Stimulated activated CD4-positive, alpha-beta T cell treated with anti-CD3 and anti-CD28 coated beads, Interleukin-1b, Interleukin-23, amount 100 ng/mL, for 1 hour (primary cell): ENCODE data around the gene SLC25A14.
"Not testable (repeated sequence)": the region's sequence is repeated elsewhere in the genome, so short reads cannot be mapped to it uniquely, and the experiment has no call there.

Source experiments
- DNase-seq, 2 donors: peaks; one replicate each; pipeline ENCODE4 v3.0.0-alpha.2; 2020; ENCODE audit warnings: low read depth in 2 of 2

SLC25A14 gene, protein sequence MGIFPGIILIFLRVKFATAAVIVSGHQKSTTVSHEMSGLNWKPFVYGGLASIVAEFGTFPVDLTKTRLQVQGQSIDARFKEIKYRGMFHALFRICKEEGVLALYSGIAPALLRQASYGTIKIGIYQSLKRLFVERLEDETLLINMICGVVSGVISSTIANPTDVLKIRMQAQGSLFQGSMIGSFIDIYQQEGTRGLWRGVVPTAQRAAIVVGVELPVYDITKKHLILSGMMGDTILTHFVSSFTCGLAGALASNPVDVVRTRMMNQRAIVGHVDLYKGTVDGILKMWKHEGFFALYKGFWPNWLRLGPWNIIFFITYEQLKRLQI

DNA sequence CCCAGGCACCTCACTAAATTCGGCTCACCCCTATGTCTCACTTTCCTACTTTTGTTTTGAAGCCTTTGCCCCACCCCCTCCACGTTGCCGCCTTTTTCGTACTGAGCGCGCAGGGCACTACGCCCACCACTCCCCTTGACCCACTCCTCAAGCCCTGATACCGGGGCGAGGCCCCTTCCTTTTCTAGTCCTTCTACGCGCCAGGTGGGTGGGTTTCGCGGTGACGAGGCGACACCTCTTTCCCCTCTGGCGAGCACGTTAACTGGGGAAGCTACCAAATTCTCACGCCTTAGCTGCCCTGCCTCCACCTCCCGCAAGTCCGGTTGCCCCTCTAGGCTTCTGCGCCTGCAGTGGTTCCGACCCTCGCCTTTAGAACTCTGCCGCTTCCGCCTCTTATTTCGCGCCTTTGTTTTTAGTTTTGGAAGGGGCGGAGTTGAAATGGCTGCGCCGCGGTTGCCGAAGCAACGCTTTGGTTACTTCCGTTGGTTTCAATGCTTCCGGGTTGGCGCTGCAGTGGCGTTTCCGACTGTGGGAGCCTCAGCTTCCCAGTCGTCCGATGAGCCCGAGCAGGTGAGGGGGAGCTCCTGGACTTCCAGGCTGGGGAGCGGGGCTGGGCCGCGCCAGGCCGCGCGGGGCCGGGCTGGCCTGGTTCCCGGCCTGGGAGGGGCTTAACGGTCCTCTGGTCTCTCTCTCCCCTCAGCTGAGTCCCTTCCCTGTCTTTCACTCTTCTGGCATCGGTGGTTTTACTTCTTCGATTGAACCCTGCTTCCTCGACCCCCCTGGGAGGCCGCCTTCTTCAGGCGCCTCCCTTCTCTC is at the start of gene SLC25A14:
Gene SLC25A14 (plus strand): TSS at position 512 of the 815 bp plus-strand sequence. CDS start 360 bp downstream, outside the sequence.
- DNase-seq: no peak

DNA sequence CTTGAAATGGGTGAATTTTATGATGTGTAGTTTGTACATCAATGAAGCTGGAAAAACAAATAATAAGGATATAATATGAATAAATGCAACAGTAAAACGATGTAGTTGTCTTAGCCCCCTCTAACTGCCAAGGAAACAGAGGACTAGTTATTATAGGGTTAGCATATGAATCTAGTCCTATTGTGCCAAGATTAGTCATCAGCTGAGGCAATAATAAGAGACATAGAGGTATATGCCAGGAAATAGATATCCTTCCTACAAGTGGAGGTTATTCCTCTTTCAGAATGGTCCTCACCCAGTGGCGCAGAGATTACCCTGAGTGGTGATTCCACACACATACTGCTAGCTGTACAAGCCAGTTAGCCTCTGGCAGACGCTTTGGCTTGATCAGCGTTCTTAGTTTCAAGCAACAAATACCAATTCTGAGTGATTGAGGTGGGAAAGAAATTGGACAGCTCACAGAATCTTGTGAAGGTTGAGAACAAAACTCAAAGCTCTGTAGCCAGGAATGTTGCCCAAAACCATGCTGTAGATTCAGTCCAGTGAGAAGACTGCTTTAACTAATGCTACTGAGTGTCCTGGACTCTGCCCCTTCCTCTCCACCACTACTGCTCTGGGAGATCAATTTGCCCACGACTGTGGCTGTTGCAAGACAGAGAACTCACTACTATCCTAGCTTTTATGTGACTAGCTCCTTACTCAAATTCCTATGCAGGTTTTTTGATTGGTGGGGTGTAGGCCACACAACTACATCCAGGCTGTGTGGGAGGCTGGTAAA is 44.0 kb upstream of the SLC25A14 start:
- no peak for DNase-seq

DNA sequence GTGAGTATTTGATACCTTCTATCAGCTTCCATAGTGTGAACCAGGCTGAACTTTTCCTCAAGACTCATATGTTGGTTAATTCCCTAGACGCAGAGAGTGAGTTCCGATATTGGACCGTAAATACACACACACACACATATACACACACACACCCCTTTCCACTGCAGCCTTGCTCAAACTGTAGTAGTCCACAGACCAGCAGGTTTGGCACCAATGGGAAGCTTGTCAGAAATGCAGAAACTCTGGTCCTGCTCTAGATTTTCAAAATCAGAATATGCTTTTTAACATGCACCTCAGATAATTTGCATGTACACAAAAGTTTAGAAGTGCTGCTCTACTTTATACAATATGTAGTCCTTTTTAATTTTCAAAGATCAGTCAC is 43.4 kb upstream of the SLC25A14 start:
- DNase-seq: no peak

DNA sequence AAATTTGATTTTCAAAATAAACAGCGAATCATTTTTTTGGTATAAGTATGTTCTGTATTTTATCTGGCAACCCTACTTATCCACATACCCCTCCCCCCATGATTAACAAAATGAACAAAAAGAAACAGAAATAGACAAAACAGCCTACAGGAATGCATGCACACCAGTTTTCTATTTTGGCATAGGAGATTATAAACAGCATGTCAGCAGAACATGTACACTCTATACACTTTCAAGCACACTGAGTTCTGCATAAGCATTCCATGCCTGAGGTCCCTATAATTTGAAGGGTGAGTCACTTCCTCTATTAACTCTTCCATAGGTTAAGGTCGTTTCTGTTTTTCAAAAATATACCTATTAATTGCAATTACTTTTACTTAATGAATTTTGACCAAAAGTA is 43.0 kb upstream of the SLC25A14 start:
- DNase-seq: no peak

DNA sequence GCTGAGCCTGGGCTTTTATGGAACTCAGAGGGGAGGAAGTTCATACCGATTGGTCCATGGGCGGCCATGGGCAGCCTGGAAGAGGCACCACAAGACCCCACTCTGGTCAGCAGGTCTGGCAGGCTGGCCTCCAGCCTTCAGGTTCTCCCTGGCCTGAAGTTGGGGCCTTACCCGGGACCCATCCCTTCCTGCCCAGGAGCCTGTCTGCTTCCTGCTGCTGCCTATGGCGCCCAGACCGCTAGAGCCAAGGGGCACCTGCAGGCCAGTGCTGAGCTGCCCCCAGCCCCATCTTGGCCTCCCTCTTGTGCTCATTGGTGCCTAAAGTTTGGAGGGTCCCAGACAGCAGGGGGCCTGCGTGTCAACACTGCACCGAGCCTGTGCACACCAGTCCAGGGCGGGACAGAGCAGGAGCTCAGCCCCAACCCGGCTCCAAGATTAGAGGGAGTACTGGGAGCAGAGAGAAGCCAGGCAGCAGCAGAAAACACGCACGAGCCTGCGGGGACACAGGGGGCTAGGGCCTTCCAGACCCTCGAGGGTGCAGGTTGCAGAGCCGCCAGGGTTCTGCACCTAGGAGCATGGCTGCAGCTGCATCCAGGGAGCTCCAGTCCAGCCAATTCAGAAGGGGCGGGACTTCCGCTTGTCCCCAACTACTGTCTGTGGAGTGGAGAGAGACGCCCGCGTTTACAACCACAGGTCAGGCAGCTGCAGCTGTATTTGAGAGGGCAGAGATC is 40.3 kb upstream of the SLC25A14 start:
- no peak for DNase-seq

DNA sequence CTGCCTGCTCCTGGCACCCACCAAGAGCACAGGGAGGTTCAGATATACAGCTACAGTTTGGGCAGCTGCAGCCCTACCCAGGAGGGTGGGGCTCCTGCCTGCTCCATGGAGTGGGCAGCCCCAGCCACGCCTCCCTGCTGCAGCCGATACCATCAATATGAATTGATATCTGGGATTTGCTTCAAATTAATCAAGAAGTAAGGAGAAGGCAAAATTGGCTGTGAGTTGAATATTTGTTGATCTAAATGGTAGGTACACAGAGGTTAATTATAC is 39.8 kb upstream of the SLC25A14 start:
- DNase-seq: no peak

DNA sequence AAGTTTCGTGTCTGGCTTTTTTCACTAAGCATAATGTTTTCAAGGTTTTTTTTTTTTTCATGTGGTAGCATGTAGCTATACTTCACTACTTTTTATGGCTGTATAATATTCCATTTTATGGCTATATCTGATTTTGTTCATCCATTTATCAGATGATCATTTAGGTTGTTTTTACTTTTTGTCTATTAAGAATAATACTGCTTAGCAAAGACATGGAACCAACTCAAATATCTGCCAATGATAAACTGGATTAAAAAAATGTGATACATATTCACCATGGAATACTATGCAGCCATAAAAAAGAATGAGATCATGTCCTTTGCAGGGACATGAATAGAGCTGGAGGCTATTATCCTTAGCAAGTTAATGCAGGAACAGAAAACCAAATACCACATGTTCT is 38.3 kb upstream of the SLC25A14 start:
- DNase-seq: no peak

DNA sequence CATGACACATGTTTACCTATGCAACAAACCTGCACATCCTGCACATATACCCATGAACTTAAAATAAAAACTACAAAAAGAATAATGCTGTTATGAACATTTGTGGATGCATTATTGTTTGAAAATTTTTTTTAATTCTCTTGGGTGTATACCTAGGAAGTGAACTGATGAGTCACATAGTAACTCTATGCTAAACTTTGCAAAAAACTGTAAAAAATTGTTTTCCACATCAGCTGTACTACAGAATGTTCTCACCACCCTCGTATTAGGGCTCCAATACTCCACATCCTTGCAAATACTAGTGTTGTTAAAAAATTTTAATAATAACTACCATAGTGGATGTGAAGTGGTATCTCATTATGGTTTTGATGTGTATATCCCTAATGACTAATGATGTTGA is 37.7 kb upstream of the SLC25A14 start:
- no peak for DNase-seq

DNA sequence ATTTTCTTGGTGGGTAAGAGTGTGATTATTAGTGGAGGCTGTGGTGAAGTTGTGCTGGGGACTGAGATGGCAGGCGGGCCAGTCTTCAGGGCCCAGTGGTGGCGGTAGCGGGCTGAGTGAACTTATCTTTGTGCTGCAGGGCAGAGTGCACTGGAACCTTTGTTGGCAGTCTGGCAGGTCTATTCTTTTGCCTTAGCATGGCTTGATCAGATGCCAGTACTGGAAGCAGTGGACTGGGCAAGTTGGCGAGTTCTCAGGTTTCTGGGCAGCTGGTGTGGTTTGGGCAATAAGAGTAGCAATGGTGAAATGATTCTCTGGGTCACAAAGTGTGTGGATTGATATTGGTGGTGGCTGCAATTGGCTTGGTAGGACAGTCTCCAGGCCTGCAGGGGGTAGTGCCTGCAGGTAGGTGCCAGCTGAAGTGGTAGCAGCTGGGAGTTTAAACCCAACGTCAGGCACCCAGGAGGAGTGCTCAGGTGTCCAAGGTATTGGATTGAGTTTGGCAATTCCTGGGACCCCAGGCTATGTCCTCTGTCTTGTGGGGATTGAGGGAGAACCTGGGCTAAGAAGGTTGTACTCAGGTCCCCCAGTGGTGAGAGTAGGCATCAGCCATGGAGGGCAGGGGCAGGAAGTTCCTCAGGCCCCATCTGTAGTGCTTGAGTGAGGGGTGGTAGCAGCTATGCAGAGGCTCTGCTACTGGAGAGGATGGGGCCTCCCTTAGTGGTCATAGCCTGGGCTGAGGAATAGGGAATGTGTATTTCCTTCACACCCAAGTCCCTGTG is 34.9 kb upstream of the SLC25A14 start:
- DNase-seq: no peak

DNA sequence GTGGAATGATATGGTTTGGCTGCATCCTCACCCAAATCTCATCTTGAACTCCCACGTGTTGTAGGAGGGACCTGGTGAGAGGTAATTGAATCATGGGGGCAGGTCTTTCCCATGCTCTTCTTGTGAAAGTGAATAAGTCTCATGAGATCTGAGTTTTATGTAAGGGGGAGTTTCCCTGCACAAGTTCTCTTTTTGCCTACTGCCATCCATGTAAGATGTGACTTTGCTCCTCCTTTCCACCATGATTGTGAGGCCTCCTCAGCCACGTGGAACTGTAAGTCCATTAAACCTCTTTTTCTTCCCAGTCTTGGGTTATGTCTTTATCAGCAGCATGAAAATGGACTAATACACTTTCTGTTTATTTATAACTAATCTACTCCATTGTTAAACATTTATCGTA is 19.8 kb upstream of the SLC25A14 start:
- not testable (repeated sequence) for DNase-seq

DNA sequence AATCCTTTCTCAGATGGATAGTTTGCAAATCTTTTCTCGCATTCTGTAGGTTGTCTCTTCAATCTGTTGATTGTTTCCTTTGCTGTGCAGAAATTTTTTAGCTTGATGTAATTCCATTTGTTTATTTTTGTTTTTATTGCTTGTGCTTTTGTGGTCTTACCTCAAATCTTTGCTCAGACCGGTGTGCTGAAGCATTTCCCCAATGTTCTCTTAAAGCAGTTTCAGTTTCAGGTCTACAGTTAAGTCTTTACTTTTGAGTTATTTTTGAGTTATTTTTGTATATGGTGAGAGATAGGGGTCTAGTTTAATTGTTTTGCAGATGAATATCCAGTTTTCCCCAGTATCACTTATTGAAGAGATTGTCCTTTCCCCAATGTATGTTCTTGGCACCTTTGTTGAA is 18.2 kb upstream of the SLC25A14 start:
- DNase-seq: no peak

DNA sequence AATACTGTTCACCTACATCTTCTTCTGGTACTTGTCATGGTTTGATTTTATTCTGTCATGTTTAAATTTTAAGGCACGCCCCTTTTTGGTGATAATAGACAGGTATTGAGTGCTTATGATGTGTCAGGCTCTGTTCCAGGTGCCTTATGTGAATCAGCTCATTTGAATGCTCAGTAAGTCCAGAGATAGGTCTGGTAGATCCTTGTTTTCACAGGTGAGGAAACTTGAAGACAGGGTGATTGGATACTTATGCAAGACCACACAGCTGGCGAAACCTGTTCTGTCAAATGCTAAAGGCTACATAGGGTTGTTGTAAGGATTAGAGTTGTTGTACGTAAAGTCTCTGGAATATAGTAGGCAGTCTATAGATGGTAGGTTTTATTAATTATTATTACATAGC is 9.6 kb upstream of the SLC25A14 start:
- DNase-seq: no peak

DNA sequence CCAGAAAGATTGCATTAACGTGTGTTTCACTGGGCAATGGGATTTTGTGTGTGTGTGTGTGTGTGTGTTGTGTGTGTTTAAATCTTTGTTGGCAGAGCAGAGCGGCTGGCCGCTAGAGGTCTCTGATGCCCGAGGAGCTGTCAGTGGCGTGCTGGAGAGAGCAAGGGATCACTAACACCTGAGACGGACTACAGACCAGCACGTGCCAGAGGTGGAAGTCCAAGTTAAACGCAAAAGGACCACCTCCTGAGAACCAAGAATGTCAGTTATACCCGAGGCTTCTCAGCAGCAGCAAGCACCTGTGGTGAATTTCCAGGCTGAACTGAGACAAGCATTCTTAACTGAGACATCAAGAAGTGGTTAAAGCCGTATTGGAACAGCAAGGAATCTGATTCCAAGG is 9.0 kb upstream of the SLC25A14 start:
- no peak for DNase-seq

DNA sequence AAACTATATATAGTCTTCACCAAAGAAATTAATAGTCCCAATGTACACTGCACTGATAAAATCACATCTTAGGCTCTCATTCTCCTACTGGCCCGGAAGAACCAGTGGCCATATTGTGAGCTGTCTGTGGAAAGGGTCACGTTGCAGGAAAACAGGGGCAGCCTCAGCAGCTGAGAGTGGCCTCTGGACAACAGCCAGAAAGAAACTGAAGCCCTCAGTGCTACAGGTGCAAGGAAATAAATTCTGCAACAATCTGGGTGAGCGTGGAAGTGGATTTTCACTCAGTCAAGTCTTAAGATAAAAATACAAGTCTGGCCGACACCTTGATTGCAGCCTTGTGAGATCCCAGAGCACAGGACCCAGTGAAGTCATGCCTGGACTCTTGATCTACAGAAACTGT is 3.2 kb upstream of the SLC25A14 start:
- no peak for DNase-seq

DNA sequence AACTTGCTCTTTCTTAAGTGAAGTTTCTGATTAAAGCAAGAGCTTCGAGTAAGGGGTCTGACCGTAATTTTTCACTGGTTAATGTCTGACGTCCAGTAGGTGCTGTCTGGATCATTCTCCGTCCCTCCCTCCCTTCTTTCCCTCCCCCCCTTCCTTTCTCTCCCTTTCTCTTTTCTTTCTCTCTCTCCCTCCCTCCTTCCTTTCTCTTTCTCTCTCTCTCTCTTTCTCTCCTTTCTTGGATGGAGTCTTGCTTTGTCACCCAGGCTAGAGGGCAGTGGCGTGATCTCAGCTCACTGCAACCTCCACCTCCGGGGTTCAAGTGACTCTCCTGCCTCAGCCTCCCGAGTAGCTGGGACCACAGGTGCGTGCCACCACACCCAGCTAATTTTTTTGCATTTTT is 850 bp upstream of the SLC25A14 start:
- DNase-seq: not testable (repeated sequence)

DNA sequence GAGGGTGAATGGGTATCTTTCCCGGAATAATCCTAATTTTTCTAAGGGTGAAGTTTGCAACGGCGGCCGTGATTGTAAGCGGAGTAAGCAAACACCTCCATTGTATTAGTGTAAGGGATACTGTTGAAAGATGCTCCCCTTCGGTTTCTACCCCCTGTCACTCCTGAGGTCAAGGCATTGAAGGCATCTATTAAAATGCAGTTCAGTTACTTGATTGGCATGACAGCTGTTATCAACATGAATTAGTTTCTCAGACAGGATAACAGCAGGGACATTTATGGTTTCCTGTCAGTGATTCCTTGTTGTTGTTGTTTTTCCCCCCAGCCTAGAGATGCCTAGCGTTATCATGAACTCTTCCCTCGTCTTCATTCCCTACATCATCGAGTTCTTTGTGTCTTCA is 552 bp downstream of the SLC25A14 start:
- no peak for DNase-seq

DNA sequence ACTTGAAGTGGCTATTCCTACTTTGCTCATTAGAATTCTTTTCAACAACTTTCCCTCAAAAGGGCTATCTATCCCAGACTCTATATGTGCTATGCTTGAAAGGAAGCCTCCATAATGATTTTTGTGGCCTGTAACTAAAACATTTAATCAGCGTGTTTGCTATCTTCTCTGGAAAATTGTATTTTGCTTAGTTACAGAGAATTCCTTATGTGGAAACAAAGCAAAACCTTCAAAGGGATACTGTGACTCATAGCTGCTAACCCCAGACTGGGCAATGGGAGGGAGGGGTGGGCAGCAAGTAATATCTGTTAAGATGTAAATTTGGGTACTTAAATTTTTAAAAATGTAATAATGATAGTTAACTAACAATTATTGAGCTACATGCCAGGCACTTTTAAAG is 3.7 kb downstream of the SLC25A14 start:
- no peak for DNase-seq

DNA sequence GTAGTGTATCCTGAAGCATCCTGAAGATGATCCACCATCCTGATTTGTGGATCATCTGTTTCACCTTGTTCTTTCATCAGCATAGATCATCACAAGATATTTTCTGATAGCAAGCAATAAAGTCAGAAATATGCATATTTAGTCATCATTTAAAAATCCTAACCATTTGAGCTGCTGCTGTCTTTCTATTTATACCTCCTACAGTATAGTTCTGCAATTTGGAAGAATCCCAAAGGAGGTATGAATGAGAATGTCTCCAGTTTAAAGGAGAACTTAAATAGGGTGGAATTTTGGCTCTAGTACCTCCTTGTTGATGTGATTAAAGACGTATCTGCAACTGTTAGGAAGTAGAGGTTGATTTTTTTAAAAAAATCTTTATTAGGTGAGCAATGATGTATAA is 7.6 kb downstream of the SLC25A14 start:
- no peak for DNase-seq

DNA sequence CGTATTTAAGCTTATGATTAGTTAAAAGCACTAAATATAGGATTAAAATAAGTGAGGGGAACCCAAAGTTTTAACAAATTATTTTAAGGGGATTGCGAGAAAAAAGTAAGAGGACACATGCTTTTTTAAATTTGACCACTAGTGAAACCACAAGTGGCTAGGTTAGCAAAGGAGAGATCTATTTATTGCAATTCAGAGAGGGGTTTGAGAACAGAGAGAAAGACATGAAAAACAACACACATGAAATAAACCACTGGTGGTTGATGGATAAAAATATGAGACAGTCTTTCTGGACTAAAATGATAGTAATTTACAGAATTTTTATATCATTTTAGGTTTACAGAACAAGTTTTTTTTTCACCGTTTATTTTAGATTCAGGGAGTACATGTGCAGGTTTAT is 11.8 kb downstream of the SLC25A14 start:
- DNase-seq: no peak

DNA sequence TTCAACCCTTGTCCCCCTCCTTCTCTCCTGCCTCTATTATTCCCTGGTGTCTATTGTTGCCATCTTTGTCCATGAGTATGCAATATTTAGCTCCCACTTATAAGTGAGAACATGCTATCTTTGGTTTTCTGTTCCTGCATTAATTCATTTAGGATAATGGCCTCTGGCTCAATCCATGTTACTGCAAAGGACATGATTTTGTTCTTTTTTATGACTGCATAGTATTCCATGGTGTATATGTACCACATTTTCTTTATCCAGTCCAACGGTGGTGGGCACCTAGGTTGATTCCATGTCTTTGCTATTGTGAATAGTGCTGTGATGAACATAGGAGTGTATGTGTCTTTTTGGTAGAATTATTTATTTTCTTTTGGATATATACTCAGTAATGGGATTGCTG is 12.3 kb downstream of the SLC25A14 start:
- not testable (repeated sequence) for DNase-seq

DNA sequence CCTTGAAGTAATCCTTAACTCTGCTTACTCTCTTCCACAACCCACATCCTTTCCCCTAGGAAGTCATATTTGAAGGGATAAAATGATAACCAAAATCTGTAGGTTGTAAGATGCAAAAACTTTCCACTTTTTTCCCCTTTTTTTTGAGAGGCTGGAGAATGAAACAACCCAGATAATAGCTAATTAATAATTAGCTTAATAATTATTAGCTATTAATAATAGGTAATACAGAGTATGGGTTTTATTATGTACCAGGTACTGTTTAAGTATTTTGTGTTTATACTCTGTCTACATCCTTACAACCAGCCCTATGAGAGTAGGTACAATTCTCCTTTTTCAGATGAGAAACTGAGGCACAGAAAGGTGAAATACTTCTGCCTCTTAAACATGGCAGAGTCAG is 36.4 kb downstream of the SLC25A14 start:
- no peak for DNase-seq
